DND-41 (cell line): Measurements from ENCODE around the gene NAALADL1.

Experiments used
- ATAC-seq: fragments of 200-7000 bp; cut with Tn5 transposase; 3 replicates; pipeline ENCODE4 v1.9.1; 2021; ENCODE audit warnings: low read depth; ENCODE audit not compliant: insufficient read depth
- DNase-seq: peaks from one replicate; pipeline ENCODE4 v3.0.0-alpha.2; 2020
- H2AFZ ChIP-seq: 2 replicates; pipeline ENCODE4 v1.6.0; 2012; ENCODE audit warnings: low read depth, low read length
- H3K27ac ChIP-seq: 2 replicates; pipeline ENCODE4 v1.5.1; 2012; ENCODE audit warnings: low read length, inconsistent platforms
- H3K27me3 ChIP-seq: fragments of 200-600 bp; sonication (generic); 2 replicates; pipeline ENCODE4 v1.6.0; 2012; ENCODE audit warnings: low read length, mild to moderate bottlenecking, inconsistent platforms; ENCODE audit not compliant: insufficient read depth, poor library complexity
- H3K36me3 ChIP-seq: 2 replicates; pipeline ENCODE4 v1.5.1; 2012; ENCODE audit warnings: low read length, inconsistent platforms; ENCODE audit not compliant: insufficient read depth
- H3K4me1 ChIP-seq: 2 replicates; pipeline ENCODE4 v1.5.1; 2012; ENCODE audit warnings: mild to moderate bottlenecking, low read length; ENCODE audit not compliant: insufficient read depth
- H3K4me2 ChIP-seq: 2 replicates; pipeline ENCODE4 v1.6.0; 2012; ENCODE audit warnings: mild to moderate bottlenecking, moderate library complexity, low read length, inconsistent platforms; ENCODE audit not compliant: insufficient read depth
- H3K4me3 ChIP-seq, 2 experiments: fragments of 200-600 bp in 1 of 2; shearing (Covaris generic) in 1 of 2; 2 replicates each; pipeline ENCODE4 v1.5.1; 2012 to 2016; ENCODE audit warnings: inconsistent platforms in 2 of 2, low read length in 2 of 2, mild to moderate bottlenecking in 2 of 2, low read depth in 1 of 2, moderate library complexity in 1 of 2
- H3K79me2 ChIP-seq: 2 replicates; pipeline ENCODE4 v1.6.0; 2012; ENCODE audit warnings: low read length, inconsistent platforms; ENCODE audit not compliant: insufficient read depth
- H3K9ac ChIP-seq: 2 replicates; pipeline ENCODE4 v1.6.0; 2012; ENCODE audit warnings: low read depth, mild to moderate bottlenecking, inconsistent platforms, low read length, moderate library complexity
- H3K9me3 ChIP-seq: 2 replicates; pipeline ENCODE4 v1.5.1; 2012; ENCODE audit warnings: low read length, moderate library complexity, mild to moderate bottlenecking, inconsistent platforms; ENCODE audit not compliant: insufficient read depth, severe bottlenecking
- H4K20me1 ChIP-seq: 2 replicates; pipeline ENCODE4 v1.6.0; 2012; ENCODE audit warnings: low read length; ENCODE audit not compliant: insufficient read depth
- CTCF ChIP-seq: IDR thresholded peaks from 2 replicates; pipeline ENCODE4 v1.5.1; 2012; ENCODE audit warnings: borderline replicate concordance, low read length, moderate library complexity, mild to moderate bottlenecking; ENCODE audit not compliant: poor library complexity, severe bottlenecking; ENCODE audit errors: extremely low read depth
- EZH2 ChIP-seq: IDR thresholded peaks from 3 replicates; pipeline ENCODE4 v1.6.1; 2012; ENCODE audit warnings: borderline replicate concordance, low read depth, mild to moderate bottlenecking, moderate library complexity, low read length, inconsistent platforms; ENCODE audit not compliant: severe bottlenecking

The NAALADL1 gene

GRCh38 chr11:65045728-65046127 lies 12.6 kb downstream of the NAALADL1 start:
- Histone ChIP-seq H3K27me3 (no peaks in the 10 kb centered on the region), H3K9ac (no peak overlapping the region), H3K9me3 (no peaks in the 10 kb centered on the region), H3K4me2 (no peak overlapping the region), H3K4me3 (no peak overlapping the region), H3K27ac (no peak overlapping the region), H3K36me3 (peaks cover 37% of the 10 kb centered on the region), H3K79me2 (peaks cover 42% of the 10 kb centered on the region), H4K20me1 (peaks cover 30% of the 10 kb centered on the region), H3K4me1 (peaks cover 30% of the 10 kb centered on the region), H2AFZ (no peak overlapping the region)
- ATAC-seq: no peak
- no peak for DNase-seq
- TF ChIP-seq EZH2: no peak
- no peak for TF ChIP-seq CTCF

GRCh38 chr11:65045061-65045460 lies 13.3 kb downstream of the NAALADL1 start:
- Histone ChIP-seq H3K79me2 (peaks cover 42% of the 10 kb centered on the region), H3K27me3 (no peaks in the 10 kb centered on the region), H2AFZ (no peak overlapping the region), H3K4me1 (peaks cover 36% of the 10 kb centered on the region), H3K36me3 (peaks cover 37% of the 10 kb centered on the region), H3K4me3 (no peak overlapping the region), H4K20me1 (peaks cover 30% of the 10 kb centered on the region), H3K9ac (no peak overlapping the region; the same call in 1 of the 2 replicates), H3K27ac (no peak overlapping the region), H3K9me3 (no peaks in the 10 kb centered on the region), H3K4me2 (peak overlapping the region; percentile 12; the same call in 1 of the 2 replicates)
- TF ChIP-seq EZH2: no peak
- peak; percentile 4 for TF ChIP-seq CTCF
- DNase-seq (no peak), ATAC-seq (no peak)

GRCh38 chr11:65043881-65044501 lies 14.4 kb downstream of the NAALADL1 start:
- H3K4me3 ChIP-seq: no peak overlapping the region
- DNase-seq: no peak
- 0 out of 2 replicates have a peak overlapping the region, but pooled peaks have one; percentile 9 for H3K9ac ChIP-seq
- no peak overlapping the region for H2AFZ ChIP-seq
- no peak for ATAC-seq
- H3K9me3 ChIP-seq: no peaks in the 10 kb centered on the region
- H3K4me2 ChIP-seq: peak overlapping the region; percentile 93; the same call in 1 of the 2 replicates
- H3K36me3 ChIP-seq: peaks cover 37% of the 10 kb centered on the region
- no peak overlapping the region for H3K27ac ChIP-seq
- no peaks in the 10 kb centered on the region for H3K27me3 ChIP-seq
- H3K79me2 ChIP-seq: peaks cover 42% of the 10 kb centered on the region
- peaks cover 44% of the 10 kb centered on the region for H3K4me1 ChIP-seq
- TF ChIP-seq EZH2 (no peak), CTCF (no peak)
- peaks cover 30% of the 10 kb centered on the region for H4K20me1 ChIP-seq
